ENCODE results near the gene GRB14. TPM values are rescaled to one million over a fixed set of nuclear protein-coding genes. Genes with fewer than 3 reads are reported as not detected.

The GRB14 gene
- total and polyA plus RNA-seq, 2 of the 13 experiments (the other 11 are each of a cell fraction or from before 2014, with no cell fraction given), result 4.6 to 5.8 TPM

GRCh38 chr2:164570475-164570874, 50.8 kb downstream of the GRB14 start (continued):
- TF ChIP-seq, protein P1, sequence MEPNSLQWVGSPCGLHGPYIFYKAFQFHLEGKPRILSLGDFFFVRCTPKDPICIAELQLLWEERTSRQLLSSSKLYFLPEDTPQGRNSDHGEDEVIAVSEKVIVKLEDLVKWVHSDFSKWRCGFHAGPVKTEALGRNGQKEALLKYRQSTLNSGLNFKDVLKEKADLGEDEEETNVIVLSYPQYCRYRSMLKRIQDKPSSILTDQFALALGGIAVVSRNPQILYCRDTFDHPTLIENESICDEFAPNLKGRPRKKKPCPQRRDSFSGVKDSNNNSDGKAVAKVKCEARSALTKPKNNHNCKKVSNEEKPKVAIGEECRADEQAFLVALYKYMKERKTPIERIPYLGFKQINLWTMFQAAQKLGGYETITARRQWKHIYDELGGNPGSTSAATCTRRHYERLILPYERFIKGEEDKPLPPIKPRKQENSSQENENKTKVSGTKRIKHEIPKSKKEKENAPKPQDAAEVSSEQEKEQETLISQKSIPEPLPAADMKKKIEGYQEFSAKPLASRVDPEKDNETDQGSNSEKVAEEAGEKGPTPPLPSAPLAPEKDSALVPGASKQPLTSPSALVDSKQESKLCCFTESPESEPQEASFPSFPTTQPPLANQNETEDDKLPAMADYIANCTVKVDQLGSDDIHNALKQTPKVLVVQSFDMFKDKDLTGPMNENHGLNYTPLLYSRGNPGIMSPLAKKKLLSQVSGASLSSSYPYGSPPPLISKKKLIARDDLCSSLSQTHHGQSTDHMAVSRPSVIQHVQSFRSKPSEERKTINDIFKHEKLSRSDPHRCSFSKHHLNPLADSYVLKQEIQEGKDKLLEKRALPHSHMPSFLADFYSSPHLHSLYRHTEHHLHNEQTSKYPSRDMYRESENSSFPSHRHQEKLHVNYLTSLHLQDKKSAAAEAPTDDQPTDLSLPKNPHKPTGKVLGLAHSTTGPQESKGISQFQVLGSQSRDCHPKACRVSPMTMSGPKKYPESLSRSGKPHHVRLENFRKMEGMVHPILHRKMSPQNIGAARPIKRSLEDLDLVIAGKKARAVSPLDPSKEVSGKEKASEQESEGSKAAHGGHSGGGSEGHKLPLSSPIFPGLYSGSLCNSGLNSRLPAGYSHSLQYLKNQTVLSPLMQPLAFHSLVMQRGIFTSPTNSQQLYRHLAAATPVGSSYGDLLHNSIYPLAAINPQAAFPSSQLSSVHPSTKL (CRISPR knock-in tag; IDR thresholded peaks at IDR 0.05), result peak; percentile 53
- TF ChIP-seq TEAD2 (CRISPR knock-in tag; IDR thresholded peaks at IDR 0.05) (no peak), ZNF260 (CRISPR knock-in tag; IDR thresholded peaks at IDR 0.05; ENCODE audit: borderline replicate concordance, low read depth) (no peak), TFE3 (CRISPR knock-in tag; IDR thresholded peaks at IDR 0.05) (no peak), ZBTB46 (CRISPR knock-in tag; IDR thresholded peaks at IDR 0.05; ENCODE audit: borderline replicate concordance) (no peak), ZNF616 (CRISPR knock-in tag; IDR thresholded peaks at IDR 0.05; ENCODE audit: low read depth) (no peak), CBX2 (IDR thresholded peaks at IDR 0.05; ENCODE audit: low read depth, low read length) (no peak), CBX2 (CRISPR knock-in tag; IDR thresholded peaks at IDR 0.05; ENCODE audit: low read depth) (no peak), CHD4 (IDR thresholded peaks at IDR 0.05; ENCODE audit: borderline replicate concordance, low read length) (no peak), ZNF121 (CRISPR knock-in tag; IDR thresholded peaks at IDR 0.05) (no peak), ZNF530 (CRISPR knock-in tag; IDR thresholded peaks at IDR 0.05; ENCODE audit: low read depth) (no peak), ZKSCAN8 (CRISPR knock-in tag; IDR thresholded peaks at IDR 0.05; ENCODE audit: borderline replicate concordance) (no peak), ZMYM4 (CRISPR knock-in tag; IDR thresholded peaks at IDR 0.05) (0 out of 2 replicates have a peak, but pooled peaks have one; percentile 14), ZNF264 (CRISPR knock-in tag; IDR thresholded peaks at IDR 0.05) (no peak)
- TF ChIP-seq, protein P2, sequence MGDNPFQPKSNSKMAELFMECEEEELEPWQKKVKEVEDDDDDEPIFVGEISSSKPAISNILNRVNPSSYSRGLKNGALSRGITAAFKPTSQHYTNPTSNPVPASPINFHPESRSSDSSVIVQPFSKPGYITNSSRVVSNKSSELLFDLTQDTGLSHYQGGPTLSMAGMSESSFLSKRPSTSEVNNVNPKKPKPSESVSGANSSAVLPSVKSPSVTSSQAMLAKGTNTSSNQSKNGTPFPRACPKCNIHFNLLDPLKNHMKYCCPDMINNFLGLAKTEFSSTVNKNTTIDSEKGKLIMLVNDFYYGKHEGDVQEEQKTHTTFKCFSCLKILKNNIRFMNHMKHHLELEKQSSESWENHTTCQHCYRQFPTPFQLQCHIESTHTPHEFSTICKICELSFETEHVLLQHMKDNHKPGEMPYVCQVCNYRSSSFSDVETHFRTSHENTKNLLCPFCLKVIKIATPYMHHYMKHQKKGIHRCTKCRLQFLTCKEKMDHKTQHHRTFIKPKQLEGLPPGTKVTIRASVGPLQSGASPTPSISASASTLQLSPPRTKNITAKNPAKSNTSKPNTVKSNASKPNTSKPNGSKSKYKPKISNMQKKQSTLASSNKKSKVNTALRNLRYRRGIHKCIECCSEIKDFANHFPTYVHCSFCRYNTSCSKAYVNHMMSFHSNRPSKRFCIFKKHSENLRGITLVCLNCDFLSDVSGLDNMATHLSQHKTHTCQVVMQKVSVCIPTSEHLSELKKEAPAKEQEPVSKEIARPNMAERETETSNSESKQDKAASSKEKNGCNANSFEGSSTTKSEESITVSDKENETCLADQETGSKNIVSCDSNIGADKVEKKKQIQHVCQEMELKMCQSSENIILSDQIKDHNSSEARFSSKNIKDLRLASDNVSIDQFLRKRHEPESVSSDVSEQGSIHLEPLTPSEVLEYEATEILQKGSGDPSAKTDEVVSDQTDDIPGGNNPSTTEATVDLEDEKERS (CRISPR knock-in tag; IDR thresholded peaks at IDR 0.05), result no peak
- TF ChIP-seq, protein P3, sequence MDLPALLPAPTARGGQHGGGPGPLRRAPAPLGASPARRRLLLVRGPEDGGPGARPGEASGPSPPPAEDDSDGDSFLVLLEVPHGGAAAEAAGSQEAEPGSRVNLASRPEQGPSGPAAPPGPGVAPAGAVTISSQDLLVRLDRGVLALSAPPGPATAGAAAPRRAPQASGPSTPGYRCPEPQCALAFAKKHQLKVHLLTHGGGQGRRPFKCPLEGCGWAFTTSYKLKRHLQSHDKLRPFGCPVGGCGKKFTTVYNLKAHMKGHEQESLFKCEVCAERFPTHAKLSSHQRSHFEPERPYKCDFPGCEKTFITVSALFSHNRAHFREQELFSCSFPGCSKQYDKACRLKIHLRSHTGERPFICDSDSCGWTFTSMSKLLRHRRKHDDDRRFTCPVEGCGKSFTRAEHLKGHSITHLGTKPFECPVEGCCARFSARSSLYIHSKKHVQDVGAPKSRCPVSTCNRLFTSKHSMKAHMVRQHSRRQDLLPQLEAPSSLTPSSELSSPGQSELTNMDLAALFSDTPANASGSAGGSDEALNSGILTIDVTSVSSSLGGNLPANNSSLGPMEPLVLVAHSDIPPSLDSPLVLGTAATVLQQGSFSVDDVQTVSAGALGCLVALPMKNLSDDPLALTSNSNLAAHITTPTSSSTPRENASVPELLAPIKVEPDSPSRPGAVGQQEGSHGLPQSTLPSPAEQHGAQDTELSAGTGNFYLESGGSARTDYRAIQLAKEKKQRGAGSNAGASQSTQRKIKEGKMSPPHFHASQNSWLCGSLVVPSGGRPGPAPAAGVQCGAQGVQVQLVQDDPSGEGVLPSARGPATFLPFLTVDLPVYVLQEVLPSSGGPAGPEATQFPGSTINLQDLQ (CRISPR knock-in tag; IDR thresholded peaks at IDR 0.05), result no peak
- TF ChIP-seq, protein P4, sequence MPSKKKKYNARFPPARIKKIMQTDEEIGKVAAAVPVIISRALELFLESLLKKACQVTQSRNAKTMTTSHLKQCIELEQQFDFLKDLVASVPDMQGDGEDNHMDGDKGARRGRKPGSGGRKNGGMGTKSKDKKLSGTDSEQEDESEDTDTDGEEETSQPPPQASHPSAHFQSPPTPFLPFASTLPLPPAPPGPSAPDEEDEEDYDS (CRISPR knock-in tag; IDR thresholded peaks at IDR 0.05), result 0 out of 2 replicates have a peak, but pooled peaks have one; percentile 23
